SK-N-SH treated with all-trans-retinoic acid at 6 μM for 48 hours (cell line): ENCODE results near the gene ALG11.

Source experiments
- ARNTL ChIP-seq: fragments of 450-650 bp; formaldehyde crosslinking; IDR thresholded peaks from 2 replicates; pipeline ENCODE4 v1.5.0; 2020; ENCODE audit warnings: low read depth, mild to moderate bottlenecking, moderate library complexity, borderline replicate concordance
- BACH2 ChIP-seq: fragments of 250-450 bp; sonication (Bioruptor Pico); IDR thresholded peaks from 2 replicates; pipeline ENCODE4 v1.9.0; 2021; ENCODE audit warnings: mild to moderate bottlenecking, borderline replicate concordance
- CSDC2 ChIP-seq: fragments of 250-450 bp; sonication (Bioruptor Pico); IDR thresholded peaks from 2 replicates; pipeline ENCODE4 v1.5.0; 2020; ENCODE audit warnings: mild to moderate bottlenecking, moderate library complexity
- ESRRG ChIP-seq: fragments of 250-450 bp; sonication (Bioruptor Pico); IDR thresholded peaks from 2 replicates; pipeline ENCODE4 v1.6.1; 2021; ENCODE audit warnings: mild to moderate bottlenecking
- GLIS3 ChIP-seq: fragments of 250-450 bp; sonication (Bioruptor Pico); IDR thresholded peaks from 2 replicates; pipeline ENCODE4 v1.5.0; 2020; ENCODE audit warnings: mild to moderate bottlenecking, moderate library complexity
- POU6F1 ChIP-seq: fragments of 250-450 bp; sonication (Bioruptor Pico); IDR thresholded peaks from 2 replicates; pipeline ENCODE4 v1.8.0; 2021; ENCODE audit warnings: low read depth, mild to moderate bottlenecking, moderate library complexity, borderline replicate concordance
- TSHZ2 ChIP-seq: fragments of 250-450 bp; sonication (Bioruptor Pico); IDR thresholded peaks from 2 replicates; pipeline ENCODE4 v1.5.0; 2020; ENCODE audit warnings: mild to moderate bottlenecking, moderate library complexity
- ZC3H10 ChIP-seq: fragments of 250-450 bp; sonication (Bioruptor Pico); IDR thresholded peaks from 2 replicates; pipeline ENCODE4 v1.5.1; 2021; ENCODE audit warnings: mild to moderate bottlenecking, moderate library complexity
- ZFP3 ChIP-seq: fragments of 250-450 bp; sonication (Bioruptor Pico); IDR thresholded peaks from 2 replicates; pipeline ENCODE4 v1.5.0; 2020; ENCODE audit warnings: mild to moderate bottlenecking, moderate library complexity
- ZNF70 ChIP-seq: fragments of 450-650 bp; formaldehyde crosslinking; IDR thresholded peaks from 2 replicates; pipeline ENCODE4 v1.5.0; 2020; ENCODE audit warnings: mild to moderate bottlenecking, moderate library complexity
- TF ChIP-seq, protein P1 (sequence below): fragments of 250-450 bp; sonication (Bioruptor Pico); IDR thresholded peaks from 2 replicates; pipeline ENCODE4 v1.8.0; 2020; ENCODE audit warnings: mild to moderate bottlenecking, moderate library complexity, borderline replicate concordance

DNA sequence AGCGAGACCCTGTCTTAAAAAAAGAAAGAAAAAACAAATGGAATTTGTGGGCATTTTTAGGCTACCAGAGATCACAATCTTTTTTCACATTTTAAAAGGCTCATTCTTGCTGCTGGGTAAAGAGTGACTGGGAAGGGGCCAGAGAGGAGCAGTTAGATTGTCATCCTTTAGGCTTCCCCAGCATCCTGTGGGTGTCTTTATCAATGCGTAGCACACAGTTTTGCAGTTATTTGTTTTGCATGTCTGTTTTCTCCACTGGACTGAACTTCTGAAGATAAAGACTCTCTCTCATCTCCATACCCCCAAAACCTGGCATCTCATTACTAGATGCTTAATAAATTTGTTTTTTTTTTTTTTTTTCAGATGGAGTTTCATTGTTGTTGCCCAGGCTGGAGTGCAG, 10.2 kb downstream of the ALG11 start:
- TF ChIP-seq, protein P1, sequence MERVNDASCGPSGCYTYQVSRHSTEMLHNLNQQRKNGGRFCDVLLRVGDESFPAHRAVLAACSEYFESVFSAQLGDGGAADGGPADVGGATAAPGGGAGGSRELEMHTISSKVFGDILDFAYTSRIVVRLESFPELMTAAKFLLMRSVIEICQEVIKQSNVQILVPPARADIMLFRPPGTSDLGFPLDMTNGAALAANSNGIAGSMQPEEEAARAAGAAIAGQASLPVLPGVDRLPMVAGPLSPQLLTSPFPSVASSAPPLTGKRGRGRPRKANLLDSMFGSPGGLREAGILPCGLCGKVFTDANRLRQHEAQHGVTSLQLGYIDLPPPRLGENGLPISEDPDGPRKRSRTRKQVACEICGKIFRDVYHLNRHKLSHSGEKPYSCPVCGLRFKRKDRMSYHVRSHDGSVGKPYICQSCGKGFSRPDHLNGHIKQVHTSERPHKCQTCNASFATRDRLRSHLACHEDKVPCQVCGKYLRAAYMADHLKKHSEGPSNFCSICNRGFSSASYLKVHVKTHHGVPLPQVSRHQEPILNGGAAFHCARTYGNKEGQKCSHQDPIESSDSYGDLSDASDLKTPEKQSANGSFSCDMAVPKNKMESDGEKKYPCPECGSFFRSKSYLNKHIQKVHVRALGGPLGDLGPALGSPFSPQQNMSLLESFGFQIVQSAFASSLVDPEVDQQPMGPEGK (CRISPR knock-in tag) = no peak
- no peak for TF ChIP-seq CSDC2 (CRISPR knock-in tag)
- no peak for TF ChIP-seq ZNF70 (CRISPR knock-in tag)
- no peak for TF ChIP-seq BACH2
- TF ChIP-seq TSHZ2 (CRISPR knock-in tag) = no peak
- TF ChIP-seq ZFP3 = no peak
- TF ChIP-seq POU6F1 (CRISPR knock-in tag) = no peak
- no peak for TF ChIP-seq ESRRG (CRISPR knock-in tag)
- TF ChIP-seq GLIS3 (CRISPR knock-in tag) = no peak
- no peak for TF ChIP-seq ARNTL (CRISPR knock-in tag)
- no peak for TF ChIP-seq ZC3H10
